Measurements from ENCODE around the gene AHRR. TPM values are rescaled to one million over a fixed set of nuclear protein-coding genes. Genes with fewer than 3 reads are reported as not detected.

AHRR gene
- total and polyA plus RNA-seq, 8 donors: 0.63 to 47.8 (median 1.1) TPM; not detected in 1

DNA sequence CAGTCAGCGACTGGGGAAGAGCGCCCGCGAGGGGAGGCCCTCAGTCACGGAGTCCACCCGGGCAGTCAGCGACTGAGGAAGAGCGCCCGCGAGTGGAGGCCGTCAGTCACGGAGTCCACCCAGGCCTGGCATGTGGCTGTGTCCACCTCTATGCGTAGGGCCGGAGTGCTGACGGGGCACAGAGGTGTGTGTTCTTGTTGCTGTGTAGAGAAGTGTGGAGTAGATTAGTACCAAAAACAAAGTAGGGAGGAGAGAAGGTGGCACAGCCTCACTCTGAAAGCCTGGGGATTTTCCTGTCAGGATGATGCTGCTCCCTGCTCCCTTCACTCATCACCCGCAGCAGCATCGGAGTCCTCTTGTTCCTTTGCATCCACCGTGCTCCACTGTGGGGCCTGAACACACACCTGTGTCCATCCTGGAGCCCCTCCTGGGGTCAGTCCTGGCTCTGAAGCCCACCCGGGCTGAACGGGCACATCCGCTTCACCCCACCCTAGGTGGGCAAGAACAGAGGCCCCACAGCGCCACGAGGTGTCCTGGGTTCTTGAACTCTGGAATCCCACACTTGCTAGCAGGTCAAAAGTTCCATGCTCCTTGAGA is 37.9 kb downstream of the AHRR start:
- Histone ChIP-seq H3K4me1 (no peaks in the 10 kb centered on the region), H3K9me3 (peaks cover 0 to 9% (median 3%) of the 10 kb centered on the region in 4 donors), H3K27ac (no peak overlapping the region), H3K36me3 (no peaks in the 10 kb centered on the region), H3K27me3 (no peaks in the 10 kb centered on the region), H3K4me3 (no peak overlapping the region)
- WGBS, 5 donors: 78 to 92% (median 88%) methylated on average over 11 to 23 of the region's 23 CpGs
- TF ChIP-seq EP300 (IDR thresholded peaks at IDR 0.05) (no peak), POLR2AphosphoS5 (IDR thresholded peaks at IDR 0.05) (no peak), POLR2A (IDR thresholded peaks at IDR 0.05) (no peak)
- TF ChIP-seq, protein P1, sequence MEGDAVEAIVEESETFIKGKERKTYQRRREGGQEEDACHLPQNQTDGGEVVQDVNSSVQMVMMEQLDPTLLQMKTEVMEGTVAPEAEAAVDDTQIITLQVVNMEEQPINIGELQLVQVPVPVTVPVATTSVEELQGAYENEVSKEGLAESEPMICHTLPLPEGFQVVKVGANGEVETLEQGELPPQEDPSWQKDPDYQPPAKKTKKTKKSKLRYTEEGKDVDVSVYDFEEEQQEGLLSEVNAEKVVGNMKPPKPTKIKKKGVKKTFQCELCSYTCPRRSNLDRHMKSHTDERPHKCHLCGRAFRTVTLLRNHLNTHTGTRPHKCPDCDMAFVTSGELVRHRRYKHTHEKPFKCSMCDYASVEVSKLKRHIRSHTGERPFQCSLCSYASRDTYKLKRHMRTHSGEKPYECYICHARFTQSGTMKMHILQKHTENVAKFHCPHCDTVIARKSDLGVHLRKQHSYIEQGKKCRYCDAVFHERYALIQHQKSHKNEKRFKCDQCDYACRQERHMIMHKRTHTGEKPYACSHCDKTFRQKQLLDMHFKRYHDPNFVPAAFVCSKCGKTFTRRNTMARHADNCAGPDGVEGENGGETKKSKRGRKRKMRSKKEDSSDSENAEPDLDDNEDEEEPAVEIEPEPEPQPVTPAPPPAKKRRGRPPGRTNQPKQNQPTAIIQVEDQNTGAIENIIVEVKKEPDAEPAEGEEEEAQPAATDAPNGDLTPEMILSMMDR (IDR thresholded peaks at IDR 0.05): no peak
- DNase-seq: no peak
- intact Hi-C loops (cut with DNase I; ENCODE audit: low total_unique reads): no loop called here

DNA sequence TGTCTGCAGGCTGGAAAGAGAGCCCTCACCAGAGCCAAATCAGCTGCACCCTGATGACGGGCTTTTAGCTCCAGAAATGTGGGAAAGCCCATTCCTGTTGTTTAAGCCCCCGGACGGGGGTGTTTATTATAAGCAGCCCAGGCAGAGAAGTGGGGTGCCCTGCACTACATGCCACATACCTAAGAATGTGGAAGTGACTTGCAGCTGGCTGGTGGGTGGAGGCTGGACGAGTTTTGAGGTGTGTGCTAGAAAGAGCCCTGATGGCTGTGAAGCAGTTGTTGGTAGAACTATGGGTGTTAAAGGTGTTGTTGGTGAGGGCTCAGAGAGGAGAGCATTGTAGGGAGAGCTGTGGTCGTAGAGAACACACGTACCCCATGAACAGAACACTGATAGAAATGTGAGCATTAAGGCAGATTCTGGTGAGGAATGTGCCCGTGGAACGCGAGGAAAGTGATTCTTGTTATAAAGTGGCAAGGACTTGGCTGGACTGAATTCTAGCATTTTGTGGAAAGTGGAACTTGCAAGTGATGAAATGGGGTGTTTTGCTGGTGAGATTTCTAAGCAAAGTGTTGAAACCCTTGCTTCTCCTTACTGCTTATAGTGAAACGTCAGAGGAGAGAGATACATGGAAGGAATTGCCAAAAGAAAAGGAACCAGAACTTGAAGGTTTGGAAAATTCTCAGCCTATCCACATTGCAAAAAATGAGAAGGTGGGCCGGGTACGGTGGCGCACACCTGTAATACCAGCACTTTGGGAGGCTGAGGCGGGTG is 38.9 kb downstream of the AHRR start:
- no peaks in the 10 kb centered on the region for H3K4me1 ChIP-seq
- intact Hi-C loops (cut with DNase I; ENCODE audit: low total_unique reads): no loop called here
- DNase-seq: no peak
- H3K9me3 ChIP-seq: peaks cover 0 to 16% (median 8%) of the 10 kb centered on the region in 4 donors
- H3K27ac ChIP-seq: no peak overlapping the region
- WGBS, 5 donors: 80 to 89% (median 84%) methylated on average over 14 of the region's 14 CpGs
- no peaks in the 10 kb centered on the region for H3K27me3 ChIP-seq
- H3K4me3 ChIP-seq: no peak overlapping the region
- TF ChIP-seq EP300 (IDR thresholded peaks at IDR 0.05) (no peak), POLR2A (IDR thresholded peaks at IDR 0.05) (no peak), POLR2AphosphoS5 (IDR thresholded peaks at IDR 0.05) (no peak)
- TF ChIP-seq, protein P1 (IDR thresholded peaks at IDR 0.05): no peak
- H3K36me3 ChIP-seq: no peaks in the 10 kb centered on the region

DNA sequence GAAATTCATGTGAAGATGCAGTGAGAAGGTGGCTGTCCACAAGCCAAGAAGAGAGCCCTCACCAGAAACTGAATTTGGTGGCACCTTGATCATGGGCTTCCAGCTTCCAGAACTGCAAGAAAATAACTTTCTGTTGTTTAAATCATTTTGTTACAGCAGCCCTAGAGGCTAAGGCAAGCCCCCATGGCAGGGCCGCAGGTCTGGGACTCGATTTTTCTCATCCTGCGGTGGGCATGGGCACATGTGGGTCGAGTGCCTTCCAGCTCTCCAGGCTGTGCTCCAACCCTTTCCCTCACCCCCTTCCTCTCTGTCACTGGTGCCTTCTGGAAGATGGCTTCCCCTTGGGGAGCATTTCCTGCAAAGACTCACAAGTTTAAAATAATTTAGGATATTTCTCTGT is 40.7 kb downstream of the AHRR start:
- Histone ChIP-seq H3K4me3 (no peak overlapping the region), H3K27me3 (no peaks in the 10 kb centered on the region), H3K4me1 (no peaks in the 10 kb centered on the region), H3K9me3 (peaks cover 0 to 26% (median 8%) of the 10 kb centered on the region in 4 donors), H3K27ac (no peak overlapping the region), H3K36me3 (no peaks in the 10 kb centered on the region)
- intact Hi-C loops (cut with DNase I; ENCODE audit: low total_unique reads): no loop called here
- no peak for DNase-seq
- TF ChIP-seq POLR2A (IDR thresholded peaks at IDR 0.05) (no peak), EP300 (IDR thresholded peaks at IDR 0.05) (no peak), POLR2AphosphoS5 (IDR thresholded peaks at IDR 0.05) (no peak)
- TF ChIP-seq, protein P1 (IDR thresholded peaks at IDR 0.05): no peak
- 76 to 87% (median 81%) methylated on average over 4 of the region's 4 CpGs for WGBS, 5 donors

DNA sequence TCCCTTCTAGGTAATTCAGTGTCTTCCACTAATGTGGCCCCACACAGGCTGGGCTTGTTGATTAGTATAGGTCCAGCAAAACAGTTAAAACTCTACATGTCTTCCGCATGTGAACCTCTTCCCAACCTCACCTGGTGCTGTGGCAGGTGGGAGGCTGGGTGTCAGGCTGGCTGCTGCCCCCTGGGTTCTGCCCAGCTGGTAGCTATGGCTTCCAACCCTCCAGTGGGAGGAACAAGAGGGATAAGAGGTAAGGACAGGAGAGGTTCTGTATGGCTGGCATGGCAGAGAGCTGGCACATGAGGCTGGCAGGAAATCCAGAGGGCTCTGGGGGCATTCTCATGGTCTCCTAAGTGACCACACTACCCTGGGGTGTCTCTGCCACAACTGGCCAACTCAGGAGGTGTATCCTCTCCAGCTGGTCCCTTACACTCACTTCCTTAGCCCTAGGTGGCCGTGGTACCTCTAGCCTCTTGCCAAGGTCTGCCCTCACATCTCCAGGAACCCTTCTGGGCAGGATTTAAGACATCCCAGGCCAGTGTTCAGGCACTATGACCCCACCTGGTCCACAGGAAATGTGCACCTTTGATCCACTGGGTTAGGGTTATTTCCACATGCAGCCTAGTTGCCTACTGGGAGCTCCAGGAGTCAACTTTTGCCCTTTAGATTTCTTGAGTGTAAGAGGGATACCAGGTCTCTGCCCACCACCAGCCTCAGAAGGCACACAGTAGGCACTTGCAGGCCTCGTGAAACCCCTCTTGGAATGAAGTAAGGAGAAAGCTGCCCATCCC is 41.7 kb downstream of the AHRR start:
- no peaks in the 10 kb centered on the region for H3K27me3 ChIP-seq
- H3K36me3 ChIP-seq: no peaks in the 10 kb centered on the region
- H3K9me3 ChIP-seq: peaks cover 0 to 26% (median 8%) of the 10 kb centered on the region in 4 donors
- no peak for DNase-seq
- H3K4me3 ChIP-seq: no peak overlapping the region
- TF ChIP-seq, protein P1 (IDR thresholded peaks at IDR 0.05): no peak
- no peak for TF ChIP-seq POLR2AphosphoS5 (IDR thresholded peaks at IDR 0.05)
- TF ChIP-seq POLR2A (IDR thresholded peaks at IDR 0.05): no peak
- TF ChIP-seq EP300 (IDR thresholded peaks at IDR 0.05): no peak
- H3K4me1 ChIP-seq: no peaks in the 10 kb centered on the region
- H3K27ac ChIP-seq: no peak overlapping the region
- WGBS, 5 donors: 69 to 84% (median 75%) methylated on average over 2 to 3 of the region's 3 CpGs
- intact Hi-C loops (cut with DNase I; ENCODE audit: low total_unique reads): no loop called here

All from stomach (tissue), 9 donors.